Activated B cell treated with CpG ODN at 0.5 μM for 24 hours (primary cell): ENCODE data around the gene NFIC. TPM values are rescaled to one million over a fixed set of nuclear protein-coding genes. Genes with fewer than 3 reads are reported as not detected.

Experiments
- ATAC-seq: fragments of 200-7000 bp; cut with Tn5 transposase; one replicate; pipeline ENCODE4 v1.10.0; 2021; ENCODE audit warnings: low read depth, mild to moderate bottlenecking, moderate library complexity
- CTCF ChIA-PET: fragments of 350-600 bp; sonication (Branson Sonifier 250); formaldehyde crosslinking; loops from one replicate; lab custom pipeline; 2021; ENCODE audit warnings: antibody characterized with exemption; lab: Charles Lee
- POLR2A ChIA-PET: fragments of 350-600 bp; sonication (Branson Sonifier 250); formaldehyde crosslinking; loops from one replicate; lab custom pipeline; 2021; ENCODE audit warnings: antibody characterized with exemption; lab: Charles Lee
- DNase-seq: peaks from one replicate; pipeline ENCODE4 v3.0.0; 2022
- H3K27ac Mint-ChIP-seq: one replicate; pipeline ENCODE4 v1.8.0; 2020; ENCODE audit warnings: mixed read lengths
- H3K27me3 Mint-ChIP-seq: one replicate; pipeline ENCODE4 v1.8.0; 2021; ENCODE audit warnings: mixed read lengths
- H3K36me3 Mint-ChIP-seq: one replicate; pipeline ENCODE4 v1.8.0; 2021; ENCODE audit warnings: low read depth, mixed read lengths
- H3K4me1 Mint-ChIP-seq: one replicate; pipeline ENCODE4 v1.8.0; 2021; ENCODE audit warnings: mixed read lengths
- H3K4me3 Mint-ChIP-seq: one replicate; pipeline ENCODE4 v1.8.0; 2020; ENCODE audit warnings: mild to moderate bottlenecking, mixed read lengths
- H3K9me3 Mint-ChIP-seq: one replicate; pipeline ENCODE4 v1.8.0; 2020; ENCODE audit warnings: mixed read lengths
- CTCF ChIP-seq: fragments of 200-600 bp; IDR thresholded peaks from one replicate; pipeline ENCODE4 v1.8.0; 2022; ENCODE audit warnings: antibody characterized with exemption, mild to moderate bottlenecking
- intact Hi-C: fragments of 100-400 bp; cut with micrococcal nuclease; formaldehyde crosslinking; loops from one replicate; pipeline ENCODE4 v1.15.1; 2024
- total RNA-seq: library from RNA; stranded (reverse); gene quantifications from 2 replicates; pipeline ENCODE4 v1.2.3, GENCODE V29; 2022

Gene NFIC
- total RNA-seq, 1 donor from 2014 or later, result 18.8 TPM

GRCh38 chr19:3380829-3381228 is 14.4 kb downstream of the NFIC start:
- DNase-seq, result no peak
- Mint-ChIP-seq H3K27me3 (no peaks in the 10 kb centered on the region), H3K27ac (no peak overlapping the region), H3K9me3 (no peaks in the 10 kb centered on the region), H3K36me3 (peaks cover 15% of the 10 kb centered on the region), H3K4me1 (no peaks in the 10 kb centered on the region), H3K4me3 (no peak overlapping the region)
- no peak for TF ChIP-seq CTCF
- intact Hi-C loops, result no loop called here
- CTCF ChIA-PET, result no interaction called here
- no peak for ATAC-seq
- POLR2A ChIA-PET, result no interaction called here

DNA sequence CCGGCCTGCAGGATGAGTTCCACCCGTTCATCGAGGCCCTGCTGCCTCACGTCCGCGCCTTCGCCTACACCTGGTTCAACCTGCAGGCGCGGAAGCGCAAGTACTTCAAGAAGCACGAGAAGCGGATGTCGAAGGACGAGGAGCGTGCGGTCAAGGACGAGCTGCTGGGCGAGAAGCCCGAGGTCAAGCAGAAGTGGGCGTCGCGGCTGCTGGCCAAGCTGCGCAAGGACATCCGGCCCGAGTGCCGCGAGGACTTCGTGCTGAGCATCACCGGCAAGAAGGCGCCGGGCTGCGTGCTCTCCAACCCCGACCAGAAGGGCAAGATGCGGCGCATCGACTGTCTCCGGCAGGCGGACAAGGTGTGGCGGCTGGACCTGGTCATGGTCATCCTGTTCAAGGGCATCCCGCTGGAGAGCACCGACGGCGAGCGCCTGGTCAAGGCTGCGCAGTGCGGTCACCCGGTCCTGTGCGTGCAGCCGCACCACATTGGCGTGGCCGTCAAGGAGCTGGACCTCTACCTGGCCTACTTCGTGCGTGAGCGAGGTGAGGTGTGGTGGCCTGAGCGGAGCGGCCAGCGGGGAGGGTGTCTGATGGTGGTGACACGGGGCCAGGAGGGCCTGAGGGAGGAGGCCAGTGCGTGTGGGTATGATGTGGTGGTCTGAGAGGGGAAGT is 15.5 kb downstream of the NFIC start:
- Mint-ChIP-seq H3K36me3 (peaks cover 15% of the 10 kb centered on the region), H3K4me3 (no peak overlapping the region), H3K27me3 (no peaks in the 10 kb centered on the region), H3K9me3 (no peaks in the 10 kb centered on the region), H3K4me1 (no peaks in the 10 kb centered on the region), H3K27ac (no peak overlapping the region)
- intact Hi-C loops, result no loop called here
- no peak for DNase-seq
- ATAC-seq, result no peak
- ChIA-PET POLR2A (no interaction called here), CTCF (no interaction called here)
- no peak for TF ChIP-seq CTCF

DNA sequence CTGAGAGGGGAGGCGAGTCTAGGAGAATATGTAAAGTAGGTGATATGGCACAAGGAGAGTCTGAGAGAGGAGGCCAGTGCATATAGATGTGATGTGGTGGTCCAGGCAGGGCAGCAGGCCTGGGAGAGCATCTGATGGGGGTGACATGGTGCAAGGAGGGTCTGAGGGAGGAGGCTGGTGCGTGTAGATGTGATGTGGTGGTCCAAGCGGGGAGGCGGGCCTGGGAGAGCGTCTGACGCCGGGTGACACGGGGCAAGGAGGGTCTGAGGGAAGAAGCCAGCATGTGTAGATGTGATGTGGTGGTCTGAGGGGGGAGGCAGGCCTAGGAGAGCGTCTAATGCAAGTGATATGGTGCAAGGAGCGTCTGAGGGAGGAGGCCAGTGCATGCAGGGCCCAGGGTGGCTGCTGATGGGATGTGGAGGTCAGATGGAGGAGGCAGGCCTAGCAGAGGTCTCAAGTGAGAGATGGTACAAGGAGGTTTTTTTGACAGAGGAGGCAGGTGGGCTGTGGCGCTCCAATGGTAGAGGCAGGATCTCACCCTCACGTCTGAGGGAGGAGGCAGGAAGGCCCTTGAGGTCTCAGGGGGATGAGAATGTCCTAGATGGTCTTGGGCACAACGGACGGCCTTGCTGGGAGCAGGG is 16.2 kb downstream of the NFIC start:
- ChIA-PET POLR2A (no interaction called here), CTCF (no interaction called here)
- no peak for TF ChIP-seq CTCF
- H3K9me3 Mint-ChIP-seq, result no peaks in the 10 kb centered on the region
- intact Hi-C loops, result no loop called here
- no peak for DNase-seq
- no peak overlapping the region for H3K4me3 Mint-ChIP-seq
- H3K36me3 Mint-ChIP-seq, result peaks cover 15% of the 10 kb centered on the region
- H3K27ac Mint-ChIP-seq, result no peak overlapping the region
- no peak for ATAC-seq
- no peaks in the 10 kb centered on the region for H3K4me1 Mint-ChIP-seq
- H3K27me3 Mint-ChIP-seq, result no peaks in the 10 kb centered on the region

GRCh38 chr19:3383121-3383722 is 16.8 kb downstream of the NFIC start:
- Mint-ChIP-seq H3K4me3 (no peak overlapping the region), H3K9me3 (no peaks in the 10 kb centered on the region), H3K36me3 (peaks cover 15% of the 10 kb centered on the region), H3K27ac (no peak overlapping the region), H3K27me3 (no peaks in the 10 kb centered on the region), H3K4me1 (no peaks in the 10 kb centered on the region)
- DNase-seq, result no peak
- intact Hi-C loops, result no loop called here
- no peak for TF ChIP-seq CTCF
- CTCF ChIA-PET, result no interaction called here
- POLR2A ChIA-PET, result no interaction called here
- no peak for ATAC-seq

GRCh38 chr19:3386447-3387234 is 20.3 kb downstream of the NFIC start:
- ChIA-PET POLR2A (no interaction called here), CTCF (no interaction called here)
- Mint-ChIP-seq H3K4me1 (no peaks in the 10 kb centered on the region), H3K36me3 (peaks cover 17% of the 10 kb centered on the region), H3K27ac (no peak overlapping the region), H3K27me3 (no peaks in the 10 kb centered on the region), H3K4me3 (no peak overlapping the region), H3K9me3 (no peaks in the 10 kb centered on the region)
- no peak for ATAC-seq
- intact Hi-C loops, result no loop called here
- TF ChIP-seq CTCF, result no peak
- DNase-seq, result no peak
